Effector memory CD4-positive, alpha-beta T cell (primary cell): ENCODE data around the gene ABCA4.
"Not testable (repeated sequence)": the region's sequence is repeated elsewhere in the genome, so short reads cannot be mapped to it uniquely, and the experiment has no call there.

Experiments
- DNase-seq, 3 donors: peaks; one replicate each; pipeline ENCODE4 v3.0.0-alpha.2; 2020
- H3K27ac ChIP-seq: 2 replicates; pipeline ENCODE4 v1.7.0; 2013; ENCODE audit warnings: mild to moderate bottlenecking, low read length, moderate library complexity; ENCODE audit not compliant: insufficient read depth, poor library complexity, severe bottlenecking
- H3K27me3 ChIP-seq: replicated peaks from 2 replicates; pipeline ENCODE4 v1.7.0; 2013; ENCODE audit warnings: mild to moderate bottlenecking, low read length; ENCODE audit not compliant: insufficient read depth, control insufficient read depth, poor library complexity, severe bottlenecking
- H3K36me3 ChIP-seq: 2 replicates; pipeline ENCODE4 v1.7.0; 2013; ENCODE audit warnings: mild to moderate bottlenecking, low read length, moderate library complexity; ENCODE audit not compliant: control insufficient read depth, insufficient read depth
- H3K4me1 ChIP-seq: 2 replicates; pipeline ENCODE4 v1.7.0; 2013; ENCODE audit warnings: low read length, mild to moderate bottlenecking; ENCODE audit not compliant: control insufficient read depth, insufficient read depth, poor library complexity, severe bottlenecking
- H3K4me3 ChIP-seq: 2 replicates; pipeline ENCODE4 v1.7.0; 2013; ENCODE audit warnings: low read length, low read depth, mild to moderate bottlenecking; ENCODE audit not compliant: insufficient read depth, poor library complexity, severe bottlenecking
- H3K9me3 ChIP-seq: 2 replicates; pipeline ENCODE4 v1.7.0; 2013; ENCODE audit warnings: mild to moderate bottlenecking, low read length, moderate library complexity; ENCODE audit not compliant: control insufficient read depth

The ABCA4 gene

DNA sequence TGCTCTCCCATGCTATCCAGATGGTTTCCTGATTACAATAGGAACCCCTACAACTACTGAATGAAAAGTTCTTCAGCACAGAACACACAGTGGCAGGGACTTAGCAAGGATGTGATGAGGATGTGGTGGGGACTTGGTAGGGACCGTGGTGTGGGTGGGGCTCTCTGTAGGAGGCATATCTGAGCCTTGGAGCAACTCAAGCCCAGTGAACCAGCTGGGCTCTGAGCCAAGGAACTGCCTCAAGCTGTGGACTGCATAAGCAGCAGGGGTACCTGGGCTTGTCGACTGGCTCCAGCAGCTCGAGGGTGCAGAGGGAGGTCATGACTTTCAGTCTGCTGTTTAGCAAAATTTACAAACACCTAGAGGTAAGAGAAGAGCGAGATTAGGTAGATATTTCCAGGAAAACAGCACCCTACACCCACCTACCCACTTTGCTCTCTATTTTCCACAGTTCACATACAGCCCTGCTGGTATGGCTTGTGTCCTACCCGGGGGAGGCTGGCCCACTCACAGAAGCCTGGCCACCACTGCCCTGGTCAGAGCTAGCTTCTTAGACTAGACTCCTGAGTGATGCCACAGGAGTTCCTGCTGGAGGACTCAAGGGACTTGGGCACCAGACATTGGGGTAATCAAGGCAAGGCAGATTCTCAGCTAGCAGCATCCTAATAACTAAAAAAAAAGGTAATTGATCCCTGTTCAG lies 125.0 kb downstream of the ABCA4 start:
- no peak overlapping the region for H3K27ac ChIP-seq
- H3K4me1 ChIP-seq, result no peaks in the 10 kb centered on the region
- no peaks in the 10 kb centered on the region for H3K36me3 ChIP-seq
- H3K4me3 ChIP-seq, result no peak overlapping the region
- DNase-seq, result no peak
- H3K27me3 ChIP-seq, result no peaks in the 10 kb centered on the region
- H3K9me3 ChIP-seq, result no peaks in the 10 kb centered on the region

DNA sequence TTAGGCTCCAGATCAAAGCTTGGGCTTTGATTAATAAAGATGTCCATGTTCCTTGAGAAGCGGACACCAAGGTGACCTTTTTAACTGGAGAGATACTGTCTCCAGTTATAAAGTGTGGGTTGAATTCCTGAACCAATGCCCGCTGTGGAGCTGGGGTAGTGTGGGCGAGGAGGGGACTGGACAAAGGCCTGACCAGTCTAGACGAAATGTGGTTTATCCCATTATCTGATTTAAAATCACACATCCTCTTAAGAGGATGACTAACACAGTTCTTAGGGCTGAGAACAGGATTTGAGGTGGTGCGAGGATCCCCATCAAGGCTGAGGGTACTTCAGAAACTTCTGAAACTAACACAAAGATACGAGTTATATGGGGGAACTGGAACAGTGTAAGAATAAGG lies 127.2 kb downstream of the ABCA4 start:
- no peak for DNase-seq

DNA sequence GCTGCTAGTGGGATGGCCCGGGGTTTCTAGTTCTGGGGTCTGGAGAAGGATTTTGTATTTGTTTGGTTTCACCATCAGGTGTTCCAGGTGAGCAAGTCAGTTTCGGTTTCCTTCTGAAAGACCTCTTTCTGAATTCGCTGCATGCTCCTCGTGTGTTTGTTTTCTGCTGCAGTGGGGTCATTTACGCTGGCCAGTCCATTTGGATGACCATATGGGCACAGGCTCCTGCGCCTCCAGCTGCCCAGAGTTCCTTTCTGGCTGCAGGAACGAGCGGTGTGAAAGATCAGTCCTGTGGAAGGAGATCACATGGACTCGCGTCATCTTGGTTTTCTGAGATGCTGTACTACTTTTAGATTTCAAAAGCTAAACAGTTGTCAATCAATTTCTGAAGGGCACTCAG lies 128.0 kb downstream of the ABCA4 start:
- no peak overlapping the region for H3K27ac ChIP-seq
- H3K36me3 ChIP-seq, result no peaks in the 10 kb centered on the region
- H3K27me3 ChIP-seq, result no peaks in the 10 kb centered on the region
- DNase-seq, result no peak
- H3K4me3 ChIP-seq, result no peak overlapping the region
- H3K9me3 ChIP-seq, result no peaks in the 10 kb centered on the region
- H3K4me1 ChIP-seq, result no peaks in the 10 kb centered on the region

More for the DNA sequence above, 127.2 kb downstream of the ABCA4 start:
- Histone ChIP-seq H3K4me1 (no peaks in the 10 kb centered on the region), H3K36me3 (no peaks in the 10 kb centered on the region), H3K4me3 (no peak overlapping the region), H3K27ac (no peak overlapping the region), H3K27me3 (no peaks in the 10 kb centered on the region), H3K9me3 (no peaks in the 10 kb centered on the region)

DNA sequence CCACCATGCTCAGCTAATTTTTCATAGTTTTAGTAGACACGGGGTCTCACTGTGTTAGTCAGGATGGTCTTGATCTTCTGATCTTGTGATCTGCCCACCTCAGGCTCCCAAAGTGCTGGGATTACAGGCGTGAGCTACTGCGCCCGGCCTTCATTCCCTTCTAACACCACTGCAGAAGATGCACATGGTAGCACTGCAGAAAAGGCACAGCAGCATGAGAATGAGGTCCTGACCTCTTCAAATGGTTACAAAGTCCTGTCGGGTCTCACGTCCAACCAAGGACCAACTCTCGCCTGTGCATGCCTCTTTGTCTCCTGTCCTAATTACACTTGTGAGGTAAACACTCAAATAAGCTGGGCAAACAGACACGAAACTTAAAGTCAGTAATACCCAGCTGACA lies 128.8 kb downstream of the ABCA4 start:
- DNase-seq, result no peak
- Histone ChIP-seq H3K4me1 (no peaks in the 10 kb centered on the region), H3K9me3 (no peaks in the 10 kb centered on the region), H3K27me3 (no peaks in the 10 kb centered on the region), H3K36me3 (no peaks in the 10 kb centered on the region), H3K4me3 (no peak overlapping the region), H3K27ac (no peak overlapping the region)

DNA sequence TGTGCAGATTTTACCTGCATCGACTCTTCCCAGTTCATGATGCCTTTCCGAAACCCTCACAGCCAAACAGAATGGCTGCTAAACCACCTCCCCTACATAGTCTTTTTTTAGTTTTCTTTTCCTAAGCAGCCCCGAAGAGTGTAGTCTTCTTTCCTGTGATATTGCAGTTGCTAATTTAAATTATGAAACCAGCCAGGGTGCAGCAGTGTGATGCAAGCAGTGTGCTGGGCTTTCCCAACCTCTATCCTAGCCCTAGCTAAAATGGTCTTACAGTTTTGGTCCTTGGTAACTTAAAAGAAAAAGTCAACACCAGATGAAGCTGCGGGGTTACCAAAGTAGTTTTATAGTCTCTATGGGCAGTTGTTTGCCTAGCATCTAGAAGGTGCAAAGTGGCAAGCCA lies 129.7 kb downstream of the ABCA4 start:
- H3K4me1 ChIP-seq, result no peaks in the 10 kb centered on the region
- H3K4me3 ChIP-seq, result no peak overlapping the region
- no peaks in the 10 kb centered on the region for H3K36me3 ChIP-seq
- no peak overlapping the region for H3K27ac ChIP-seq
- no peaks in the 10 kb centered on the region for H3K9me3 ChIP-seq
- no peak for DNase-seq
- H3K27me3 ChIP-seq, result no peaks in the 10 kb centered on the region

DNA sequence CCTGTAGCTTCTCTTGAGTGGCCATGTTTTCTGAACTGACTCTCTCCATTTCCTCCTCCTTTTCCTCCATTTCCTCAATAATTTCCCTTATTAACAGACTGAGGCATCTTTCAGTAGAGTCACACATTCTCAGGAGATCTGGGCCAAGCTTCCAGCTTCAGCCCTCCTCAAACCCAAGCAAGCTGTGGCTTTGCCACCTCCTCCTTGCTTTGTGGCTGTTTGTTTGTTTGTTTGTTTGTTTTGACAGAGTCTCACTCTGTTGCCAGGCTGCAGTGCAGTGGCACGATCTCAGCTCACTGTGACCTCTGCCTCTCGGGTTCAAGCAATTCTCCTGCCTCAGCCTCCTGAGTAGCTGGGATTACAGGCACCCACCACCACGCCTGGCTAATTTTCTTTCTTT lies 130.5 kb downstream of the ABCA4 start:
- H3K27ac ChIP-seq, H3K4me3 ChIP-seq, H3K36me3 ChIP-seq, DNase-seq, H3K27me3 ChIP-seq, H3K9me3 ChIP-seq, H3K4me1 ChIP-seq: not testable (repeated sequence)

DNA sequence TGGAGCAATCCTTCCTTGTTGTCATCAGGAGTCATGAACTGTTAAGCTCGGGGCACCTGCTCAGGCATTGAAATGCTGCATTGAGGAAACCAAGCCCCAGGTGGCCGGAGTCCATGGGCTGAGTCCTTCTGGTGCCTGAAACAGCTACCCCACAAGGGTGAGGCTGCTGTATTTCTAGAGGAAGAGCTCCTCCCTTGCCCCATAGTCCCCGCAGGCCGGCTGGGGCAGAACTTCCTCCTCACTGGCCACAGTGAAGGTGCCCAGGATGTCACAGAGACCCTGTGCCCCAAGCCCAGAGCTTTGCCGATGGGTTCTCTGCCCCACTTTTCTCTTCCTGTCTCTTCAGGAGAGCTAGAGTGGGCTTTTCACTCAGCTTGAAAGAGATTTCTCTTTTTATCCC lies 130.9 kb downstream of the ABCA4 start:
- DNase-seq, result no peak
- Histone ChIP-seq H3K4me1 (no peaks in the 10 kb centered on the region), H3K27ac (no peak overlapping the region), H3K27me3 (no peaks in the 10 kb centered on the region), H3K36me3 (no peaks in the 10 kb centered on the region), H3K9me3 (no peaks in the 10 kb centered on the region), H3K4me3 (no peak overlapping the region)

DNA sequence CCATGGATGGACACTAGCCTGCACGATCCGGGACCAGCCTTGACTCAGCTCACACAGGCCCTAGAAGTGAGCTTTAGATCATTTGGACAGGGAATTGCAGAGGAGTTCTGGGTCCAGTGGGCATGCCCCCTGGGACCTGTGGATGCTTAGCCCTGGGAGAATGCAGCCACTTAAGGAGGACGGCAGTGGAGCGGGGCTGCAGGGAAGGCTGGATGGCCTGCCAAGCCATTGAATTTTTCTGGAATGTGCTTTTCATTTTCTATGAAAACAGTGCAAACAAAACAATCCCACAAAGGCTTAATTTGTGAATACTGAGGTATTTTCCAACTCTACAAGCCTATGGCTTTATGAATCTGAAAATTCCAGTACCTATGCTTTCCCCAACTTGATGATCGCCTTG lies 131.3 kb downstream of the ABCA4 start:
- Histone ChIP-seq H3K9me3 (no peaks in the 10 kb centered on the region), H3K36me3 (no peaks in the 10 kb centered on the region), H3K27me3 (no peaks in the 10 kb centered on the region), H3K4me3 (no peak overlapping the region), H3K4me1 (no peaks in the 10 kb centered on the region), H3K27ac (no peak overlapping the region)
- no peak for DNase-seq

DNA sequence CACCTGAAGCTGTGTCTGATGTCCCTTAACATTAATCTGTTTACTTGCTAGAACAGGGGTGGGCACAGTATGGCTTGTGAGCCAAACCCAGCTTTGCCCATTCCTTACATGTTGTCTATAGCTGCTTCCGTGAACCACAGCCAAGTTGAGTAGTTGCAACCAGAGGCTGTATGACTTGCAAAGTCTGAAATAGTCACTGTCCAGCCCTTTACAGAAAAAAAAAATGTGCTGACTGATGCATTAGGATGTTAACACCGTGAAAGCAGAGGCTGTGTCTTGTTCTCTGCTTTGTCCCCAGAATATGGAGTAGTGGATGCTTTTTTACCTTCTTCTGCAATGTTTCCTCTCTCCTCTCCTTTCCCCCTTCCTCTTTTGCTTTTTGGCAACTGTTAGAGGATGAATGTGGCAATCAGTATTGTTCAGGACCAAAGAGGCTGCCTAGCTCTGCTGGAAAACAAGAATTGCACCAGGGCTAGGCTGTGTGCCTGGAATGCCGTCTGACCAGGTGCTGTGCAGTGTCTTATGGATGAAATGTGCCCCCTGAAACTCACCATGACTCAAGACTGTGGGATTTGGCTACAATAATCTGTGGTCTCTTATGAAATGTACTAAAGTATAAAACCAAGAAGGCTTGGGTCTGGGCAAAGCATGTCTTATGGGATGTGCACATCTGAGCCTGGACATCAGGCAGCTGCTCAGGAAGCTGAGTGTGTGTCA lies 132.2 kb downstream of the ABCA4 start:
- no peaks in the 10 kb centered on the region for H3K4me1 ChIP-seq
- no peak for DNase-seq
- no peaks in the 10 kb centered on the region for H3K9me3 ChIP-seq
- no peaks in the 10 kb centered on the region for H3K27me3 ChIP-seq
- H3K36me3 ChIP-seq, result no peaks in the 10 kb centered on the region
- H3K4me3 ChIP-seq, result no peak overlapping the region
- H3K27ac ChIP-seq, result no peak overlapping the region

DNA sequence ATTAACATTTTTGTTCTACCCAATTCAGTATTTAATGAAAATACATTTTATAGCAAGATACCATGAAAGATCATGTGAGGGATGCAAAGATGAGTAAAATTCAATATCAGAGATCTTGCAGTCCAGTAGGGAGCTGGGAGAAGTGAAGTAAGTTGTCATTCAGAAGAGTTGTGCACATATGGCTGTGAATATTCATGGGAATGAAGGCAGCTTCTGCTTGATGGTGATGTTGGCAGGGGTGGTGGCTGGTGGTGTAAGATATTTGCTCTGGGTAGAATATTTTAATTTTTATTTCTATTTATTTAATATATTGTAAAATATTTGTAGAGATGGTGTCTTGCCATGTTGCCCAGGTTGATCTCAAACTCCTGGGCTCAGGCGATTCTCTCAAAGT lies 139.7 kb downstream of the ABCA4 start:
- no peak overlapping the region for H3K27ac ChIP-seq

More for the DNA sequence above, 139.7 kb downstream of the ABCA4 start:
- Histone ChIP-seq H3K4me3 (no peak overlapping the region), H3K4me1 (no peaks in the 10 kb centered on the region), H3K9me3 (no peaks in the 10 kb centered on the region), H3K27me3 (no peaks in the 10 kb centered on the region), H3K36me3 (no peaks in the 10 kb centered on the region)
- DNase-seq, result no peak
